CD4-positive, alpha-beta T cell (primary cell): ENCODE results near the gene EEFSEC. TPM values are rescaled to one million over a fixed set of nuclear protein-coding genes. Genes with fewer than 3 reads are reported as not detected.

Experiments used
- ATAC-seq: fragments of 200-7000 bp; cut with Tn5 transposase; one replicate; pipeline ENCODE4 v1.10.0; 2022; ENCODE audit warnings: mild to moderate bottlenecking; ENCODE audit not compliant: poor library complexity
- CTCF ChIA-PET: fragments of 350-600 bp; sonication (Branson Sonifier 250); formaldehyde crosslinking; loops from one replicate; lab custom pipeline; 2021; ENCODE audit warnings: antibody characterized with exemption, inconsistent platforms; lab: Charles Lee
- POLR2A ChIA-PET: fragments of 350-600 bp; sonication (Branson Sonifier 250); formaldehyde crosslinking; loops from one replicate; lab custom pipeline; 2021; ENCODE audit warnings: antibody characterized with exemption, inconsistent platforms; lab: Charles Lee
- DNase-seq, 14 experiments: peaks; one replicate each; pipeline ENCODE4 v3.0.0-alpha.2; 2013 to 2020; ENCODE audit warnings: mixed read lengths in 2 of 14
- H3K27ac ChIP-seq, 2 donors: one replicate each; pipeline versions ENCODE4 v1.5.1 to v1.7.0; 2013; ENCODE audit warnings: low read length in 2 of 2, low read depth in 1 of 2, mild to moderate bottlenecking in 1 of 2
- H3K27me3 ChIP-seq, 2 experiments: 1 replicate in 1 of 2; 2 replicates in 1 of 2; pipeline versions ENCODE4 v1.6.1 to v1.7.0; 2013; ENCODE audit warnings: low read length in 2 of 2, control low read depth in 1 of 2, mild to moderate bottlenecking in 1 of 2, moderate library complexity in 1 of 2; ENCODE audit not compliant: insufficient read depth in 2 of 2, control insufficient read depth in 1 of 2
- H3K36me3 ChIP-seq: one replicate; pipeline ENCODE4 v1.6.1; 2013; ENCODE audit warnings: low read length, control low read depth; ENCODE audit not compliant: insufficient read depth
- H3K4me1 ChIP-seq: one replicate; pipeline ENCODE4 v1.6.1; 2013; ENCODE audit warnings: low read length, control low read depth; ENCODE audit not compliant: insufficient read depth
- H3K4me3 ChIP-seq: one replicate; pipeline ENCODE4 v1.5.1; 2013; ENCODE audit warnings: mild to moderate bottlenecking, low read length, moderate library complexity
- H3K9me3 ChIP-seq, 2 experiments: 1 replicate in 1 of 2; 2 replicates in 1 of 2; pipeline versions ENCODE4 v1.6.1 to v1.7.0; 2013; ENCODE audit warnings: low read length in 2 of 2, mild to moderate bottlenecking in 2 of 2, control low read depth in 1 of 2, moderate library complexity in 1 of 2; ENCODE audit not compliant: control insufficient read depth in 1 of 2, insufficient read depth in 1 of 2
- H3K27ac Mint-ChIP-seq: one replicate; pipeline ENCODE4 v1.8.0; 2020; ENCODE audit warnings: mixed read lengths
- H3K27me3 Mint-ChIP-seq: one replicate; pipeline ENCODE4 v1.8.0; 2021; ENCODE audit warnings: mixed read lengths
- H3K36me3 Mint-ChIP-seq: one replicate; pipeline ENCODE4 v1.8.0; 2021; ENCODE audit warnings: low read depth, mixed read lengths
- H3K4me1 Mint-ChIP-seq: one replicate; pipeline ENCODE4 v1.8.0; 2021; ENCODE audit warnings: low read depth, mixed read lengths
- H3K4me3 Mint-ChIP-seq: one replicate; pipeline ENCODE4 v1.8.0; 2020; ENCODE audit warnings: mild to moderate bottlenecking, mixed read lengths
- H3K9me3 Mint-ChIP-seq: one replicate; pipeline ENCODE4 v1.8.0; 2020; ENCODE audit warnings: mixed read lengths
- CTCF ChIP-seq: fragments of 200-600 bp; IDR thresholded peaks from one replicate; pipeline ENCODE4 v1.8.0; 2022; ENCODE audit warnings: antibody characterized with exemption, mild to moderate bottlenecking
- intact Hi-C, 2 experiments: fragments of 100-400 bp; cut with DNase I in 1 of 2; cut with micrococcal nuclease in 1 of 2; formaldehyde crosslinking; loops; one replicate each; pipeline versions ENCODE4 v1.15.1 to v1.9.0; 2023 to 2025; cut with DNase I, micrococcal nuclease
- total RNA-seq, 174 experiments: library from RNA in 2 of 174; stranded (reverse) in 2 of 174; gene quantifications; one replicate each; pipeline ENCODE4 v1.2.3 and lab custom pipeline; 2021 to 2026

EEFSEC gene
- total RNA-seq, 2 experiments from 2014 or later: 13.1 to 13.9 TPM

- Histone ChIP-seq H3K36me3 (peaks cover 12% of the 10 kb centered on the region), H3K4me1 (no peaks in the 10 kb centered on the region), H3K27me3 (no peaks in the 10 kb centered on the region), H3K4me3 (no peak overlapping the region), H3K9me3 (no peaks in the 10 kb centered on the region), H3K27ac (no peak overlapping the region)
- ChIA-PET POLR2A (no interaction called here), CTCF (no interaction called here)
- Mint-ChIP-seq H3K4me1 (peaks cover 5% of the 10 kb centered on the region), H3K27ac (no peak overlapping the region), H3K27me3 (no peaks in the 10 kb centered on the region), H3K9me3 (no peaks in the 10 kb centered on the region), H3K4me3 (no peak overlapping the region), H3K36me3 (peaks cover 12% of the 10 kb centered on the region)
- ATAC-seq (no peak), DNase-seq (no peak)
- TF ChIP-seq CTCF: no peak
- intact Hi-C loops: no loop called here
These were observed 227.0 kb downstream of the EEFSEC start for GRCh38 chr3:128380295-128380694.

GRCh38 chr3:128380719-128381118 lies 227.4 kb downstream of the EEFSEC start:
- CTCF ChIA-PET: no interaction called here
- H3K27ac ChIP-seq: no peak overlapping the region
- Mint-ChIP-seq H3K4me3 (no peak overlapping the region), H3K27ac (no peak overlapping the region), H3K27me3 (no peaks in the 10 kb centered on the region), H3K36me3 (peaks cover 16% of the 10 kb centered on the region), H3K4me1 (peaks cover 5% of the 10 kb centered on the region), H3K9me3 (no peaks in the 10 kb centered on the region)
- intact Hi-C loops: no loop called here
- TF ChIP-seq CTCF: no peak
- no peak for ATAC-seq
- no peak overlapping the region for H3K4me3 ChIP-seq
- no peaks in the 10 kb centered on the region for H3K27me3 ChIP-seq
- POLR2A ChIA-PET: no interaction called here
- DNase-seq: no peak
- H3K4me1 ChIP-seq: no peaks in the 10 kb centered on the region
- H3K36me3 ChIP-seq: peaks cover 8% of the 10 kb centered on the region
- no peaks in the 10 kb centered on the region for H3K9me3 ChIP-seq

GRCh38 chr3:128381609-128382008 lies 228.3 kb downstream of the EEFSEC start:
- no peaks in the 10 kb centered on the region for H3K4me1 ChIP-seq
- H3K27ac ChIP-seq: no peak overlapping the region
- Mint-ChIP-seq H3K27ac (no peak overlapping the region), H3K27me3 (no peaks in the 10 kb centered on the region), H3K36me3 (peaks cover 20% of the 10 kb centered on the region), H3K4me3 (no peak overlapping the region), H3K4me1 (peaks cover 5% of the 10 kb centered on the region), H3K9me3 (no peaks in the 10 kb centered on the region)
- no peak for TF ChIP-seq CTCF
- H3K4me3 ChIP-seq: no peak overlapping the region
- H3K36me3 ChIP-seq: peaks cover 5% of the 10 kb centered on the region
- no peaks in the 10 kb centered on the region for H3K9me3 ChIP-seq
- intact Hi-C loops: no loop called here
- ATAC-seq: no peak
- DNase-seq: no peak
- ChIA-PET POLR2A (no interaction called here), CTCF (no interaction called here)
- no peaks in the 10 kb centered on the region for H3K27me3 ChIP-seq
